ENCODE data around the gene PLA2G5. TPM values are rescaled to one million over a fixed set of nuclear protein-coding genes. Genes with fewer than 3 reads are reported as not detected.

PLA2G5 gene
- total RNA-seq, 6 experiments from 2014 or later, result not detected

DNA sequence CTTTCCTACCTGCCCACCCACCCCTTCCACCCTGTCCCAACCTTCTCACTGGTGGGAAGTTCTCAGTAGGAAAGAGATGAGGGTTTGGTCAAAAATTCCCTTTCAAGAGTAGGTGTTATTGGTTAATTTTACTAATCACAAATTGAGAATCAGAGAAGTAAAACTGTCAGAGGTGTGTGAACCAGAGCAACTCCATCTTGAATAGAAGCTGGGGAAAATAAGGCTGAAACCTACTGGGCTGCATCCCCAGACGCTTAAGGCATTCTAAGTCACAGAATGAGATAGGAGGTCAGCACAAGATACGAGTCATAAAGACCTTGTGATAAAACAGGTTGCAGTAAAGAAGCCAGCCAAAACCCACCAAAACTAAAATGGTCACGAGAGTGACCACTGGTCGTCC, 37.8 kb downstream of the PLA2G5 start:
- H3K9me3 Mint-ChIP-seq, result no peaks in the 10 kb centered on the region
- TF ChIP-seq, protein P1, sequence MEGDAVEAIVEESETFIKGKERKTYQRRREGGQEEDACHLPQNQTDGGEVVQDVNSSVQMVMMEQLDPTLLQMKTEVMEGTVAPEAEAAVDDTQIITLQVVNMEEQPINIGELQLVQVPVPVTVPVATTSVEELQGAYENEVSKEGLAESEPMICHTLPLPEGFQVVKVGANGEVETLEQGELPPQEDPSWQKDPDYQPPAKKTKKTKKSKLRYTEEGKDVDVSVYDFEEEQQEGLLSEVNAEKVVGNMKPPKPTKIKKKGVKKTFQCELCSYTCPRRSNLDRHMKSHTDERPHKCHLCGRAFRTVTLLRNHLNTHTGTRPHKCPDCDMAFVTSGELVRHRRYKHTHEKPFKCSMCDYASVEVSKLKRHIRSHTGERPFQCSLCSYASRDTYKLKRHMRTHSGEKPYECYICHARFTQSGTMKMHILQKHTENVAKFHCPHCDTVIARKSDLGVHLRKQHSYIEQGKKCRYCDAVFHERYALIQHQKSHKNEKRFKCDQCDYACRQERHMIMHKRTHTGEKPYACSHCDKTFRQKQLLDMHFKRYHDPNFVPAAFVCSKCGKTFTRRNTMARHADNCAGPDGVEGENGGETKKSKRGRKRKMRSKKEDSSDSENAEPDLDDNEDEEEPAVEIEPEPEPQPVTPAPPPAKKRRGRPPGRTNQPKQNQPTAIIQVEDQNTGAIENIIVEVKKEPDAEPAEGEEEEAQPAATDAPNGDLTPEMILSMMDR (IDR thresholded peaks at IDR 0.05), result no peak
- H3K27ac Mint-ChIP-seq, result no peak overlapping the region
- no peaks in the 10 kb centered on the region for H3K36me3 Mint-ChIP-seq (ENCODE audit: low read depth)
- DNase-seq, result no peak
- no peak overlapping the region for H3K4me3 Mint-ChIP-seq
- H3K4me1 Mint-ChIP-seq (ENCODE audit: low read depth), result no peaks in the 10 kb centered on the region; the same call in 1 of the 2 replicates
- H3K27me3 Mint-ChIP-seq (ENCODE audit: insufficient read depth), result peaks cover 14% of the 10 kb centered on the region; the same call in 1 of the 2 replicates

DNA sequence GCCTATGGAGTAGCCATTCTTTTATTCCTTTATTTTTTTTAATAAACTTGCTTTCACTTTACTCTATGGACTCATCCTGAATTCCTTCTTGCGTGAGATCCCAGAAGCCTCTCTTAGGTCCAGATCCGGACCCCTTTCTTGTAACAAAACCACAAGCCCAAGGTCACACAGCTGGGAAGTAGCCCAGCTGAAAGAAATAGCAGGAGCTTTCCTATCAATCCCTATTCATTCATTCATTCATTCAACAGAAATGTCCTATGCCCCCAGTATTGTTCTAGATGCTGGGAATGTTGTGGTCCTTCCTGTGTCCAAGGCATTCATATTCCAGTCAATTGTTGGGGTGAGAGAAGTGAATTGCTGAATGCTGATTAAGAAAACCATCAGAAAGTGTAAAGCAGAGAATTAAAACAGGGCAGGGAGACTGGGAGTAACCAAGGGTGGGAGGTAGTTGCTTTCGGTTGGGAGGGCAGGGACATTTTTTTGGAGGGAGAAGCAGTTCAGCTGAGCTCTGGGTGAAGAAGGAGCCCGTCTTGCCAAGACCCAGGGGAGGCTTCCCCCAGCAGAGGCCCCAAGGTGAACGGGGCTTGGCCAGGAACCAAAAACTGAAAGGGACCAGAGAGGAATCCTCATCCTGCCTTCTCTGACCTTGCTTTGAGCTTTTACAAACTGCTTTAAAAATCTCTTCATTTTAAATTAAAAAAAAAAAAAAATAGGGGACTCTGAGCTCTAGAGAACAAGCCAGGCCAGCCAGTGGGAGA, 38.6 kb downstream of the PLA2G5 start:
- Mint-ChIP-seq H3K36me3 (ENCODE audit: low read depth) (no peaks in the 10 kb centered on the region), H3K4me1 (ENCODE audit: low read depth) (no peaks in the 10 kb centered on the region), H3K27ac (no peak overlapping the region), H3K9me3 (no peaks in the 10 kb centered on the region), H3K4me3 (no peak overlapping the region), H3K27me3 (ENCODE audit: insufficient read depth) (peaks cover 20% of the 10 kb centered on the region)
- DNase-seq, result no peak
- TF ChIP-seq, protein P1 (IDR thresholded peaks at IDR 0.05), result no peak

DNA sequence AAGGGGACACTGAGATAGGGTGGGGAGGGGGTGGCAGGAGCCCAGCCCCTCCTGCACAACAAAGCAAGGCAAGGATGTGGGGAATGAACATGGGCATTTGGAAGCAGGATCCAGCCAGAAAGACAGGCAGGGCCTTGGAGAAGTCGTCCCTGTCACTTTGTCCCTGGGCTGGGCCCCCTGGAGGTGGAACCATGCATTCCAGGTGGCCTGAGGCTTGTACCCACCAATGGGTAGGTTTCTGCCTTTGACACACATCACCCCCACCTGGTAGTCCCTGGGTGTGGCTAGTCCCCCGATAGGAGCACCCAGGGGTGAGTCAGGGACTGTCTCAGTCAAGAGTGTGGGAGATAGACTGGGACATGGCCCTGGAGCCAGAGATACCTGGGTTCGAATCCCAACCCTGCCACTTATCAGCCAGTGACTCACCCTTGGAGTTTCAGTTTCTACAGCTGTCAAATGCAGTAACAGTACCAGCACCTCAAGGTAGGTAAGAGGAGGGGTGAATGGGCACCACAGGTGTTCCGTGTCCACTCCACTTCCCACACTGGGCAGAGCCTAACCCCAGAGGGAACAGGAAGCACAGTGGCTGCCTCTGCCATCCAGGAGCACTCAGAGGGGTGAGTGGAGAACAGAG, 39.3 kb downstream of the PLA2G5 start:
- H3K4me3 Mint-ChIP-seq, result no peak overlapping the region
- no peak overlapping the region for H3K27ac Mint-ChIP-seq
- peaks cover 24% of the 10 kb centered on the region for H3K27me3 Mint-ChIP-seq (ENCODE audit: insufficient read depth)
- DNase-seq, result no peak
- TF ChIP-seq, protein P1 (IDR thresholded peaks at IDR 0.05), result peak; percentile 23; the same call in 1 of the 2 replicates
- H3K36me3 Mint-ChIP-seq (ENCODE audit: low read depth), result no peaks in the 10 kb centered on the region
- no peaks in the 10 kb centered on the region for H3K4me1 Mint-ChIP-seq (ENCODE audit: low read depth)
- H3K9me3 Mint-ChIP-seq, result no peaks in the 10 kb centered on the region

DNA sequence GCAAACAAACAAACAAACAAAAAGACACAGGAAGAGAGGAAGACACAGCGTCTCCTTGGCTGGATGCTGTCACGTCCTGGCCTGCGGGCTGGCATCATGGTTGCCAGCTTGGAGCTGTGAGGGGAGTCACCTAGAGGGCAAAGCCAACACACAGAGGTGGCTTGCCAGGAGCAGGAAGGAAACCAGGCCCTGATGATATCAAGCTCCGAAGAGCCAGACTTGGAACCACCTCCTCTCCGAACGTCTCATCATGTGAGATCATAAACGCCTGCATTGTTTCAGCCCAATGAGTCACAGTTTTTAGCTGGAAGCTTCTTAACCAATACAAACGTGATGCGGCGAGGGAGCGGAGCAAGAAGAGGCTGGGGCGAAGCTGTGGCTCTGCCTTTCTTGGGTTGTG, 40.7 kb downstream of the PLA2G5 start:
- Mint-ChIP-seq H3K36me3 (ENCODE audit: low read depth) (no peaks in the 10 kb centered on the region), H3K9me3 (no peaks in the 10 kb centered on the region), H3K27me3 (ENCODE audit: insufficient read depth) (peaks cover 27% of the 10 kb centered on the region), H3K4me3 (no peak overlapping the region), H3K27ac (no peak overlapping the region), H3K4me1 (ENCODE audit: low read depth) (no peaks in the 10 kb centered on the region)
- TF ChIP-seq, protein P1 (IDR thresholded peaks at IDR 0.05), result no peak
- peak; percentile 8 for DNase-seq

DNA sequence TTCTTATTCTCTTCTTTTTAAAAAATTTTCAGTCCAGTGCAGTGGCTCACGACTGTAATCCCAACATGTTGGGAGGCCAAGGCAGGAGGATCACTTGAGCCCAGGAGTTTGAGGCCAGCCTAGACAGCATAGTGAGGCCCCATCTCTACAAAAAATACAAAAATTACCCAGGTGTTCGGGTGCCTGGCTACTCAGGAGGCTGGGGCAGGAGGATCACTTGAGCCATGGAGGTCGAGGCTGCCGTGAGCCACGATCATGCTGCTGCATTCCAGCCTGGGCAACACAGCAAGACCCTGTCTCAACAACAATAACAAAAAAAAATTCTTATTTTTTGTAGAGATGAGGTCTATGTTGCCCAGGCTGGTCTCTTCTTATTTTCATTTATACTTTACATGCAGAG, 41.5 kb downstream of the PLA2G5 start:
- Mint-ChIP-seq H3K27ac (no peak overlapping the region), H3K4me3 (no peak overlapping the region), H3K27me3 (ENCODE audit: insufficient read depth) (peaks cover 35% of the 10 kb centered on the region), H3K9me3 (no peaks in the 10 kb centered on the region), H3K36me3 (ENCODE audit: low read depth) (no peaks in the 10 kb centered on the region), H3K4me1 (ENCODE audit: low read depth) (no peaks in the 10 kb centered on the region)
- no peak for DNase-seq
- TF ChIP-seq, protein P1 (IDR thresholded peaks at IDR 0.05), result no peak
